K562 (cell line): ENCODE results near the gene ZNF566. TPM values are rescaled to one million over a fixed set of nuclear protein-coding genes. Genes with fewer than 3 reads are reported as not detected.

Experiments used
- BCL6 ChIP-seq: fragments of 250-450 bp; sonication (Bioruptor Pico); IDR thresholded peaks from 2 replicates; pipeline ENCODE4 v1.4.0; 2020
- CHCHD3 ChIP-seq: fragments of 250-450 bp; sonication (Bioruptor Pico); IDR thresholded peaks from 2 replicates; pipeline ENCODE4 v2.1.2; 2022; ENCODE audit warnings: mild to moderate bottlenecking
- GATA2 ChIP-seq: sonication (generic); formaldehyde crosslinking; IDR thresholded peaks from 2 replicates; pipeline ENCODE4 v1.4.0; 2020; ENCODE audit warnings: mild to moderate bottlenecking, missing genetic modification reagents
- HNRNPH1 ChIP-seq: fragments of 200-400 bp; formaldehyde crosslinking; optimal IDR thresholded peaks from 2 replicates; pipeline ENCODE3; 2017; ENCODE audit warnings: low read depth, mild to moderate bottlenecking, low read length, moderate library complexity
- LCOR ChIP-seq: sonication (generic); formaldehyde crosslinking; IDR thresholded peaks from 2 replicates; pipeline ENCODE4 v1.8.0; 2022; ENCODE audit warnings: mild to moderate bottlenecking, missing genetic modification reagents
- LEF1 ChIP-seq: fragments of 450-650 bp; IDR thresholded peaks from 2 replicates; pipeline ENCODE4 v1.6.1; 2016; ENCODE audit warnings: mild to moderate bottlenecking
- NFE2L1 ChIP-seq: fragments of 450-650 bp; IDR thresholded peaks from 2 replicates; pipeline ENCODE4 v1.6.1; 2016; ENCODE audit warnings: missing genetic modification characterization, low read depth, mild to moderate bottlenecking, missing compliant biosample characterization, moderate library complexity, borderline replicate concordance
- RFX1 ChIP-seq: fragments of 450-650 bp; IDR thresholded peaks from 2 replicates; pipeline ENCODE4 v1.6.1; 2016; ENCODE audit warnings: mild to moderate bottlenecking, moderate library complexity
- TGIF2 ChIP-seq: sonication (generic); formaldehyde crosslinking; IDR thresholded peaks from 2 replicates; pipeline ENCODE4 v1.8.1; 2022; ENCODE audit warnings: mild to moderate bottlenecking, missing genetic modification reagents, moderate library complexity
- ZC3H11A ChIP-seq: IDR thresholded peaks from 2 replicates; pipeline ENCODE4 v1.6.1; 2012; ENCODE audit warnings: low read depth, low read length, improper control_type of control experiment
- ZNF507 ChIP-seq: conservative IDR thresholded peaks from 2 replicates; pipeline ENCODE4 v1.6.1; 2017; ENCODE audit warnings: missing genetic modification characterization, missing compliant biosample characterization
- ZNF584 ChIP-seq: fragments of 200-800 bp; sonication (Bioruptor generic); IDR thresholded peaks from 2 replicates; pipeline ENCODE4 v1.6.1; 2016; ENCODE audit warnings: low read depth, mild to moderate bottlenecking, missing genetic modification characterization, missing compliant biosample characterization
- polyA plus RNA-seq, 8 experiments: library from polyadenylated mRNA; depleted of rRNA in 4 of 8; stranded (reverse) in 5 of 8; unstranded in 3 of 8; fragments of >200 nt; fragmentation: Nextera tagmentation in 2 of 8; fragmentation: Illumina TruSeq in 1 of 8; extraction: Ambion mirVana in 2 of 8; extraction: Trizol in 1 of 8; gene quantifications; 2 replicates each; pipeline versions ENCODE4 v1.2.1 to v1.2.3, GENCODE V29; 2011 to 2014; ENCODE audit warnings: inconsistent platforms in 1 of 8, missing spikeins in 1 of 8
- total RNA-seq, 7 experiments: library from RNA; depleted of rRNA in 6 of 7; stranded (reverse); fragments of >200 nt in 6 of 7; fragmentation: Illumina TruSeq in 2 of 7; extraction: Trizol in 2 of 7; gene quantifications; 2 replicates each; pipeline versions ENCODE4 v1.2.1 to v1.2.3, GENCODE V29; 2011 to 2021; ENCODE audit warnings: low replicate concordance in 1 of 7
- TF ChIP-seq, protein P1 (sequence below): fragments of 450-650 bp; IDR thresholded peaks from 2 replicates; pipeline ENCODE4 v1.6.1; 2016; ENCODE audit warnings: low read depth
- TF ChIP-seq, protein P2 (sequence below): sonication (generic); formaldehyde crosslinking; IDR thresholded peaks from 2 replicates; pipeline ENCODE4 v1.8.1; 2023; ENCODE audit warnings: mild to moderate bottlenecking, missing genetic modification reagents
- TF ChIP-seq, protein P3 (sequence below): fragments of 200-800 bp; sonication (Bioruptor generic); IDR thresholded peaks from 2 replicates; pipeline ENCODE4 v1.6.1; 2017; ENCODE audit warnings: missing genetic modification characterization, missing compliant biosample characterization

ZNF566 gene
- total and polyA plus RNA-seq, 9 of the 15 experiments (the other 6 are each of a cell fraction or from before 2014, with no cell fraction given), result 5.5 to 11.4 (median 9.7) TPM

DNA sequence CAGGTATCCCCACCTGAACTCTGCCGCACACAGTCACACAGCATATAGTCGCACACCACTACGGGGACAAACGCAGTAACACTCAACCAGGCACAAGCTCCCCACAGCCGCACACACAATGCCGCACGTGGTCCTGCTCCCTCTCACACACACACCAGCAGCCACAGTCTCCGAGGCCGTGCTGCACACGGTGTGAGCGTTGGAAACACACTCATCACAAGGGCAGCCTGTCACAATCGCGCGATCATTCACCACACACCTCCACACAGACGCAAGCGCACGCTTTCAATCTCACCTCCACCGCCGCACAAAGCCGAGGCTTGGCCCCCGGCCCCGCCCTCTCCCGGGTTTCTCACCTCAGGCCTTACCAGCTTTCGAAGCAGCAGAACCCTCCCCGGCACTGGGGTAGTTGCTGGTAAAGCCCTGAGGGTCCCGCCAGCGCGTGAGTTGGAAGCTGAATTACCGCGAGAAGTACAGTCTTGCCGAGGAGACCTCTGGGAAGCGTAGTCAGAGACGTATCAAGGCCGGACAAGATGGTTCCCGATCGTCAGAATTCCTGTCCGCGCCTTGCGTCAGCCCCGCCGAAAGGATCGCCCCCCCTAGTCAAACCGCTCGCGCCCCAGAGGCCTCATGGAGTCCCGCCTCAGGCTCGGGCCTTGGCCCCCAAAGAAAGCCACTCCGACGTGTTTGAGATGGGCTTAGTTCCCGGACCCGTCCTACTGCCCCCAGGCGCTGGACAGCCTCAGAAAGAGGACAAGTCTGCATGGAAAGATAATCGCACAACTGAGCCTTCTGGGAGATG is at the start of gene ZNF566 (continued):
- TF ChIP-seq, protein P1, sequence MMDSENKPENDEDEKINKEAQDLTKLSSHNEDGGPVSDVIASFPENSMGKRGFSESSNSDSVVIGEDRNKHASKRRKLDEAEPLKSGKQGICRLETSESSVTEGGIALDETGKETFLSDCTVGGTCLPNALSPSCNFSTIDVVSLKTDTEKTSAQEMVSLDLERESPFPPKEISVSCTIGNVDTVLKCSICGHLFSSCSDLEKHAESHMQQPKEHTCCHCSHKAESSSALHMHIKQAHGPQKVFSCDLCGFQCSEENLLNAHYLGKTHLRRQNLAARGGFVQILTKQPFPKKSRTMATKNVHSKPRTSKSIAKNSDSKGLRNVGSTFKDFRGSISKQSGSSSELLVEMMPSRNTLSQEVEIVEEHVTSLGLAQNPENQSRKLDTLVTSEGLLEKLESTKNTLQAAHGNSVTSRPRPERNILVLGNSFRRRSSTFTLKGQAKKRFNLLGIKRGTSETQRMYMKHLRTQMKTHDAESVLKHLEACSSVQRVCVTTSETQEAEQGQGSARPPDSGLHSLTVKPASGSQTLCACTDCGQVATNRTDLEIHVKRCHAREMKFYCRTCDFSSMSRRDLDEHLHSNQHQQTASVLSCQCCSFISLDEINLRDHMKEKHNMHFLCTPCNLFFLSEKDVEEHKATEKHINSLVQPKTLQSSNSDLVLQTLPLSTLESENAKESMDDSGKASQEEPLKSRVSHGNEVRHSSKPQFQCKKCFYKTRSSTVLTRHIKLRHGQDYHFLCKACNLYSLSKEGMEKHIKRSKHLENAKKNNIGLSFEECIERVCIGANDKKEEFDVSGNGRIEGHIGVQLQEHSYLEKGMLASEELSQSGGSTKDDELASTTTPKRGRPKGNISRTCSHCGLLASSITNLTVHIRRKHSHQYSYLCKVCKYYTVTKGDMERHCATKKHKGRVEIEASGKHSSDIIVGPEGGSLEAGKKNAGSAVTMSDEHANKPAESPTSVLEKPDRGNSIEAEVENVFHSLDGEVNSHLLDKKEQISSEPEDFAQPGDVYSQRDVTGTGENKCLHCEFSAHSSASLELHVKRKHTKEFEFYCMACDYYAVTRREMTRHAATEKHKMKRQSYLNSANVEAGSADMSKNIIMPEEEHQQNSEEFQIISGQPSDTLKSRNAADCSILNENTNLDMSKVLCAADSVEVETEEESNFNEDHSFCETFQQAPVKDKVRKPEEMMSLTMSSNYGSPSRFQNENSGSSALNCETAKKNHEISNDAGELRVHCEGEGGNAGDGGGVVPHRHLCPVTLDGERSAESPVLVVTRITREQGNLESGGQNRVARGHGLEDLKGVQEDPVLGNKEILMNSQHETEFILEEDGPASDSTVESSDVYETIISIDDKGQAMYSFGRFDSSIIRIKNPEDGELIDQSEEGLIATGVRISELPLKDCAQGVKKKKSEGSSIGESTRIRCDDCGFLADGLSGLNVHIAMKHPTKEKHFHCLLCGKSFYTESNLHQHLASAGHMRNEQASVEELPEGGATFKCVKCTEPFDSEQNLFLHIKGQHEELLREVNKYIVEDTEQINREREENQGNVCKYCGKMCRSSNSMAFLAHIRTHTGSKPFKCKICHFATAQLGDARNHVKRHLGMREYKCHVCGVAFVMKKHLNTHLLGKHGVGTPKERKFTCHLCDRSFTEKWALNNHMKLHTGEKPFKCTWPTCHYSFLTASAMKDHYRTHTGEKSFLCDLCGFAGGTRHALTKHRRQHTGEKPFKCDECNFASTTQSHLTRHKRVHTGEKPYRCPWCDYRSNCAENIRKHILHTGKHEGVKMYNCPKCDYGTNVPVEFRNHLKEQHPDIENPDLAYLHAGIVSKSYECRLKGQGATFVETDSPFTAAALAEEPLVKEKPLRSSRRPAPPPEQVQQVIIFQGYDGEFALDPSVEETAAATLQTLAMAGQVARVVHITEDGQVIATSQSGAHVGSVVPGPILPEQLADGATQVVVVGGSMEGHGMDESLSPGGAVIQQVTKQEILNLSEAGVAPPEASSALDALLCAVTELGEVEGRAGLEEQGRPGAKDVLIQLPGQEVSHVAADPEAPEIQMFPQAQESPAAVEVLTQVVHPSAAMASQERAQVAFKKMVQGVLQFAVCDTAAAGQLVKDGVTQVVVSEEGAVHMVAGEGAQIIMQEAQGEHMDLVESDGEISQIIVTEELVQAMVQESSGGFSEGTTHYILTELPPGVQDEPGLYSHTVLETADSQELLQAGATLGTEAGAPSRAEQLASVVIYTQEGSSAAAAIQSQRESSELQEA, result peak; percentile 35; the same call in 1 of the 2 replicates
- TF ChIP-seq NFE2L1 (tag) (no peak), BCL6 (CRISPR knock-in tag) (no peak), RFX1 (no peak), LEF1 (no peak), LCOR (CRISPR knock-in tag) (0 out of 2 replicates have a peak, but pooled peaks have one; percentile 40), ZNF584 (CRISPR knock-in tag) (no peak), ZNF507 (tag) (no peak), CHCHD3 (CRISPR knock-in tag) (no peak), GATA2 (CRISPR knock-in tag) (peak; percentile 78), HNRNPH1 (no peak), TGIF2 (no peak), ZC3H11A (no peak)
- TF ChIP-seq, protein P2, sequence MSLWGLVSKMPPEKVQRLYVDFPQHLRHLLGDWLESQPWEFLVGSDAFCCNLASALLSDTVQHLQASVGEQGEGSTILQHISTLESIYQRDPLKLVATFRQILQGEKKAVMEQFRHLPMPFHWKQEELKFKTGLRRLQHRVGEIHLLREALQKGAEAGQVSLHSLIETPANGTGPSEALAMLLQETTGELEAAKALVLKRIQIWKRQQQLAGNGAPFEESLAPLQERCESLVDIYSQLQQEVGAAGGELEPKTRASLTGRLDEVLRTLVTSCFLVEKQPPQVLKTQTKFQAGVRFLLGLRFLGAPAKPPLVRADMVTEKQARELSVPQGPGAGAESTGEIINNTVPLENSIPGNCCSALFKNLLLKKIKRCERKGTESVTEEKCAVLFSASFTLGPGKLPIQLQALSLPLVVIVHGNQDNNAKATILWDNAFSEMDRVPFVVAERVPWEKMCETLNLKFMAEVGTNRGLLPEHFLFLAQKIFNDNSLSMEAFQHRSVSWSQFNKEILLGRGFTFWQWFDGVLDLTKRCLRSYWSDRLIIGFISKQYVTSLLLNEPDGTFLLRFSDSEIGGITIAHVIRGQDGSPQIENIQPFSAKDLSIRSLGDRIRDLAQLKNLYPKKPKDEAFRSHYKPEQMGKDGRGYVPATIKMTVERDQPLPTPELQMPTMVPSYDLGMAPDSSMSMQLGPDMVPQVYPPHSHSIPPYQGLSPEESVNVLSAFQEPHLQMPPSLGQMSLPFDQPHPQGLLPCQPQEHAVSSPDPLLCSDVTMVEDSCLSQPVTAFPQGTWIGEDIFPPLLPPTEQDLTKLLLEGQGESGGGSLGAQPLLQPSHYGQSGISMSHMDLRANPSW (CRISPR knock-in tag), result no peak
- TF ChIP-seq, protein P3, sequence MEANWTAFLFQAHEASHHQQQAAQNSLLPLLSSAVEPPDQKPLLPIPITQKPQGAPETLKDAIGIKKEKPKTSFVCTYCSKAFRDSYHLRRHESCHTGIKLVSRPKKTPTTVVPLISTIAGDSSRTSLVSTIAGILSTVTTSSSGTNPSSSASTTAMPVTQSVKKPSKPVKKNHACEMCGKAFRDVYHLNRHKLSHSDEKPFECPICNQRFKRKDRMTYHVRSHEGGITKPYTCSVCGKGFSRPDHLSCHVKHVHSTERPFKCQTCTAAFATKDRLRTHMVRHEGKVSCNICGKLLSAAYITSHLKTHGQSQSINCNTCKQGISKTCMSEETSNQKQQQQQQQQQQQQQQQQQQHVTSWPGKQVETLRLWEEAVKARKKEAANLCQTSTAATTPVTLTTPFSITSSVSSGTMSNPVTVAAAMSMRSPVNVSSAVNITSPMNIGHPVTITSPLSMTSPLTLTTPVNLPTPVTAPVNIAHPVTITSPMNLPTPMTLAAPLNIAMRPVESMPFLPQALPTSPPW (CRISPR knock-in tag), result peak; percentile 90
